Body of pancreas (tissue), 4 donors: ENCODE results near the gene RASL10B. TPM values are rescaled to one million over a fixed set of nuclear protein-coding genes. Genes with fewer than 3 reads are reported as not detected.

Experiments
- ATAC-seq: fragments of 150-250 bp; one replicate; pipeline ENCODE4 v1.9.1; 2016
- DNase-seq, 4 donors: peaks; one replicate each; pipeline ENCODE4 v3.0.0-alpha.2; 2019
- H3K27ac ChIP-seq, 4 donors: fragments of 200-600 bp; sonication (generic); 1 replicate in 3 of 4; 2 replicates in 1 of 4; pipeline versions ENCODE4 v1.5.1 to v1.6.1; 2016 to 2019; ENCODE audit warnings: mild to moderate bottlenecking in 1 of 4, mixed read lengths in 1 of 4, moderate library complexity in 1 of 4
- H3K27me3 ChIP-seq, 2 donors: fragments of 200-600 bp; sonication (generic); one replicate each; pipeline ENCODE4 v1.6.0; 2016; ENCODE audit warnings: mild to moderate bottlenecking in 1 of 2
- H3K36me3 ChIP-seq, 2 donors: fragments of 200-600 bp; sonication (generic); replicated peaks in 1 of 2; 2 replicates each; pipeline ENCODE4 v1.5.1; 2016; ENCODE audit warnings: low read depth in 2 of 2; ENCODE audit not compliant: insufficient read depth in 1 of 2
- H3K4me1 ChIP-seq: fragments of 200-600 bp; sonication (generic); one replicate; pipeline ENCODE4 v1.6.0; 2016
- H3K4me3 ChIP-seq, 2 donors: fragments of 200-600 bp; sonication (generic); 1 replicate in 1 of 2; 2 replicates in 1 of 2; pipeline ENCODE4 v1.5.1; 2016 to 2019
- H3K9me3 ChIP-seq, 3 donors: fragments of 200-600 bp; sonication (generic); 1 replicate in 2 of 3; 2 replicates in 1 of 3; pipeline ENCODE4 v1.5.1; 2016
- CTCF ChIP-seq, 7 experiments: fragments of 450-650 bp in 4 of 7; fragments of 200-600 bp in 3 of 7; sonication (generic) in 3 of 7; IDR thresholded peaks; one replicate each; pipeline ENCODE4 v1.5.1; 2016 to 2019; ENCODE audit warnings: antibody characterized with exemption in 7 of 7
- POLR2A ChIP-seq, 3 donors: fragments of 450-650 bp; IDR thresholded peaks; one replicate each; pipeline ENCODE4 v1.6.1; 2016; ENCODE audit warnings: antibody characterized with exemption in 3 of 3, mild to moderate bottlenecking in 2 of 3
- WGBS, 2 donors: methylation state at CpG; one replicate each; pipeline ENCODE4 v1.1.5; 2017; 5-methylcytosine and 5-hydroxymethylcytosine counted together
- intact Hi-C: fragments of 100-400 bp; cut with DNase I; formaldehyde crosslinking; loops from one replicate; pipeline ENCODE4 v1.15.1; 2023
- total RNA-seq, 2 donors: library from RNA; depleted of rRNA; stranded (reverse); fragments of >200 nt; gene quantifications; one replicate each; pipeline ENCODE4 v1.1.0, GENCODE V29; 2016

Gene RASL10B
- total RNA-seq, 2 donors from 2014 or later, result 8.8 to 17.8 TPM

GRCh38 chr17:35735036-35735805 is 3.8 kb downstream of the RASL10B start:
- H3K4me1 ChIP-seq, result peaks cover 18% of the 10 kb centered on the region
- no peak overlapping the region for H3K27ac ChIP-seq
- H3K9me3 ChIP-seq, result no peaks in the 10 kb centered on the region
- H3K36me3 ChIP-seq, result no peaks in the 10 kb centered on the region
- H3K27me3 ChIP-seq, result no peaks in the 10 kb centered on the region
- ATAC-seq (no peak), DNase-seq (no peak)
- no peak overlapping the region for H3K4me3 ChIP-seq
- 74 to 77% methylated on average over 19 to 29 of the region's 29 CpGs for WGBS, 2 donors
- intact Hi-C loops, result no loop called here
- TF ChIP-seq CTCF (IDR thresholded peaks at IDR 0.05) (no peak), POLR2A (IDR thresholded peaks at IDR 0.05) (no peak)

- WGBS, 2 donors, result 74 to 82% methylated on average over 3 to 5 of the region's 5 CpGs
- intact Hi-C loops, result no loop called here
- DNase-seq, result no peak
Measured at GRCh38 chr17:35736236-35736635, 4.8 kb downstream of the RASL10B start.

GRCh38 chr17:35738519-35739133 is 7.2 kb downstream of the RASL10B start:
- Histone ChIP-seq H3K36me3 (no peaks in the 10 kb centered on the region), H3K4me1 (peaks cover 10% of the 10 kb centered on the region), H3K27ac (no peak overlapping the region), H3K4me3 (no peak overlapping the region), H3K27me3 (peaks cover 0 to 9% of the 10 kb centered on the region in 2 donors), H3K9me3 (no peaks in the 10 kb centered on the region)
- TF ChIP-seq CTCF (IDR thresholded peaks at IDR 0.05), result no peak
- TF ChIP-seq POLR2A (IDR thresholded peaks at IDR 0.05), result no peak
- DNase-seq (no peak), ATAC-seq (no peak)
- 84 to 90% methylated on average over 5 of the region's 5 CpGs for WGBS, 2 donors
- intact Hi-C loops, result no loop called here

More at GRCh38 chr17:35736236-35736635, 4.8 kb downstream of the RASL10B start:
- H3K27me3 ChIP-seq, result no peaks in the 10 kb centered on the region
- H3K4me3 ChIP-seq, result no peak overlapping the region
- no peak overlapping the region for H3K27ac ChIP-seq
- no peaks in the 10 kb centered on the region for H3K9me3 ChIP-seq
- H3K36me3 ChIP-seq, result no peaks in the 10 kb centered on the region
- ATAC-seq, result no peak
- H3K4me1 ChIP-seq, result peaks cover 14% of the 10 kb centered on the region
- no peak for TF ChIP-seq POLR2A (IDR thresholded peaks at IDR 0.05)
- no peak for TF ChIP-seq CTCF (IDR thresholded peaks at IDR 0.05)

GRCh38 chr17:35740216-35740615 is 8.8 kb downstream of the RASL10B start:
- Histone ChIP-seq H3K27ac (no peak overlapping the region), H3K9me3 (no peaks in the 10 kb centered on the region), H3K4me3 (no peak overlapping the region), H3K27me3 (peaks cover 0 to 9% of the 10 kb centered on the region in 2 donors), H3K36me3 (no peaks in the 10 kb centered on the region), H3K4me1 (peaks cover 10% of the 10 kb centered on the region)
- TF ChIP-seq CTCF (IDR thresholded peaks at IDR 0.05) (no peak), POLR2A (IDR thresholded peaks at IDR 0.05) (no peak)
- intact Hi-C loops, result loop anchor here (10.0 kb wide), 1 partner anchor 425 kb away; no protein-coding TSS in a partner anchor
- ATAC-seq (no peak), DNase-seq (no peak)
- 74 to 90% methylated on average over 5 to 7 of the region's 7 CpGs for WGBS, 2 donors
